Measurements from ENCODE around the gene MTFP1.

- TF ChIP-seq CTCF (conservative IDR thresholded peaks at IDR 0.05; ENCODE audit: low read length), result peak; percentile 78
- TF ChIP-seq EZH2phosphoT487 (IDR thresholded peaks at IDR 0.05; ENCODE audit: borderline replicate concordance), result no peak
Observed at GRCh38 chr22:30386960-30387827, 38.4 kb upstream of the MTFP1 start, which contains the start of gene RNF215.
